HFF-Myc (cell line): Measurements from ENCODE around the gene XAF1.

ENCODE experiments used
- DNase-seq: peaks from one replicate; pipeline ENCODE4 v3.0.0-alpha.2; 2011; ENCODE audit warnings: low read depth; ENCODE audit errors: extremely low read depth
- H3K4me3 ChIP-seq: replicated peaks from 2 replicates; pipeline ENCODE4 v1.5.1; 2011; ENCODE audit warnings: low read depth, mild to moderate bottlenecking, control low read depth, low read length
- CTCF ChIP-seq: IDR thresholded peaks from 2 replicates; pipeline ENCODE4 v1.5.1; 2012; ENCODE audit warnings: mild to moderate bottlenecking, low read depth, low read length, control low read depth; ENCODE audit errors: missing control alignments

Gene XAF1

DNA sequence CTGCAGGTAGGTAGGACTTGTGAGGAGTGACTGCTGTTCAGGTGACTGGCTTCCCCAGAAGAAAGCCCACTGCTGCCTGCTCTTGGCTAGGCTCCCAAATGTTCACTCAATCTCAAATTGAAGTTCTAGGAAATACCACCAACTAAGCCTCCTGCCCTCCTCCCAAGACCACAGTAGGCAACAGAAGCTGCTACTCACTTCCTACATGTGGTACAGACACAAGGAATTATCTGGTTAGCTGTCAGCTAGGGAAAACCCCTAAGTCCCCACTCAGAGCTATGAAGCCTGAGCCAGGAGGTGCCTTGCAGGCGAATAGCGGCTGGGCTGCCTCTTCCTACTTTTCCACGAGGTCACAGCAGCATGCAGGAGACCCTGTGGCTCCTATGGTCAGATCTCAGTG, 25.0 kb downstream of the XAF1 start:
- DNase-seq, result no peak

GRCh38 chr17:6782244-6782643, 26.4 kb downstream of the XAF1 start:
- no peak for DNase-seq
- H3K4me3 ChIP-seq, result no peak overlapping the region
- no peak for TF ChIP-seq CTCF

More for the DNA sequence above, 25.0 kb downstream of the XAF1 start:
- H3K4me3 ChIP-seq, result no peak overlapping the region
- no peak for TF ChIP-seq CTCF

- peak; percentile 16 for DNase-seq
- no peak overlapping the region for H3K4me3 ChIP-seq
- TF ChIP-seq CTCF, result no peak
These were observed 30.8 kb downstream of the XAF1 start for GRCh38 chr17:6786618-6787017.

DNA sequence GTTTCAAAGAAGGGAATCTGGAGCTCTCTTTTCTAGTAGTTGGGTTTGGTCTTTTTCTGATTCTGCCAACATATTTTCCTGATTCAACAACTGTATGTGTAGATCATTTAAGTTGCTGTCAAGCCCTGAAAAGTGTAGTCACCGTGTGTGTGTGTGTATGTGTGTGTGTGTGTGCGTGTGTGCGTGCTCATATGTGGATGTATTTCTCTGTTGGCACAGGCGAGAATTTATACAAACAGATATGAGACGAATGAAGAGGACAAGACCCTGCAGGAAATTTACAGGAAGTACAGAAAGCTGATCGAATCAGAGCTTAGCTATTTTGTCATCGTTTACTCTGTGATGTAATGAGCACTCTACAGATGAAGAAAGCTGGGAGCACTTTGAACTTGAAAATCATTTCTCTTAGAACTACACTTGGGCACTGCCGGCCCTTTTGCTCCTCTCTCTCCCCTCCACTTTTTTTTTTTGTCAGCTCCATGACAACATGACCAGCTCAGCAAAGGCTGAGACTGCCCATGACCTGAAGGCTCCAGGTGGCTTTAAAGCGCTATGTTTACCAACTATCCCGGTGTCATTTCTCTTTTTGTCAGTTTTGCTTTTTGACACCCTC, 31.3 kb downstream of the XAF1 start:
- H3K4me3 ChIP-seq, result no peak overlapping the region

DNA sequence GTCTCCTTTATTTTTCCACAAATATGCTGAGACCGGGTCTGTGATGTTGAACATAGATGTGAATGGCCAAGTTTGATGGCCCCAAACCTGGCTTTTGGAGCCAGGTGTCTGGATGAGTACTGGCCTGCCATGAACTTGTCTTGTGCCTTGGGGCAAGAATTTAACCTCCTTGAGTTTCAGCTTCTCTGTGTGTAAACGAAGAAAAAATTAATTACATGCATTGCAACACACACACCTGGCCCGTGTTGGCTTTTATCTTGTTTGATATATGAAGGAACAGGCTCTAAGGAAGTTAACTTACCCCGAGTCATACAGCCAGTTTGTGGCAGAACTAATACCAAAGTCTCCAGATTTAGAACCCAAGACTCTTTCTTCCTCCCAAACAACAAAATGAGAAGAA, 33.3 kb downstream of the XAF1 start:
- no peak for TF ChIP-seq CTCF
- no peak for DNase-seq
- H3K4me3 ChIP-seq, result no peak overlapping the region

More for the DNA sequence above, 31.3 kb downstream of the XAF1 start:
- no peak for DNase-seq
- no peak for TF ChIP-seq CTCF

GRCh38 chr17:6793748-6794493, 38.1 kb downstream of the XAF1 start:
- H3K4me3 ChIP-seq, result no peak overlapping the region
- TF ChIP-seq CTCF, result no peak
- no peak for DNase-seq
